Measurements from ENCODE around the gene RC3H2. TPM values are rescaled to one million over a fixed set of nuclear protein-coding genes. Genes with fewer than 3 reads are reported as not detected.

Gene RC3H2
- total RNA-seq, 1 donor from 2014 or later = 54.1 TPM

- Mint-ChIP-seq H3K4me3 (no peak overlapping the region), H3K9me3 (no peaks in the 10 kb centered on the region)
- DNase-seq (ENCODE audit: low read depth, low spot score) = no peak
These were observed 25.5 kb upstream of the RC3H2 start for GRCh38 chr9:122930541-122931225.

DNA sequence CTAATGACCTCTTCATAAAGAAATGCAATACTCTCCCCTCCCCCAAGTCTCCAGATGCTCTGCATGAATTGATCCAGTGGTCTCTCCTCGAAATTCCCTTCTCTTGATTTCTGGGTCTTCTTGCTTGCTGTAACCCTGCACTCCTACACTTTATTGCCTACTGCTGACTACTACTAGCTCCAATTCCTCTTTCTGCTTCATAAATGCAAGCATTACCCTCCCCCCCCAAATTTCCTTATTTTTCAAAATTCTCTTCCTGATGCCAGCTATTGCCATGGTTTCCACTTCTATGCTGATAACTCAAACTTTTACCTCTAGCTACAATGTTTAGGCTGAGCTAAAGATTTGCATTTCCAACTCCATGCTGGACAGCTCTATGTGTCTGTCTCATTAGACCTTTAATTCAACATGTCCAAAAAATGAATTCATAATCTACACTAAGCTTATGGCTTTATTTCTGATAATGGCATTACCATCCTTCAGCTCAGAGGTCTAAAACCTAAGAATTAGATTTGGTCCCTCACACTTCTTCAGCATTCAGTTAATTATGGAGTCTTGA is 24.7 kb upstream of the RC3H2 start:
- H3K27ac Mint-ChIP-seq (ENCODE audit: unreplicated experiment) = no peak overlapping the region
- no peak for TF ChIP-seq CTCF (conservative IDR thresholded peaks at IDR 0.05)
- no peak for DNase-seq (ENCODE audit: low read depth, low spot score)
- peaks cover 1% of the 10 kb centered on the region for H3K36me3 Mint-ChIP-seq (ENCODE audit: low read depth)
- H3K9me3 Mint-ChIP-seq = no peaks in the 10 kb centered on the region
- H3K27me3 Mint-ChIP-seq (ENCODE audit: low read depth) = no peaks in the 10 kb centered on the region
- H3K4me3 Mint-ChIP-seq = no peak overlapping the region
- H3K4me1 Mint-ChIP-seq = peaks cover 18% of the 10 kb centered on the region

More at GRCh38 chr9:122930541-122931225, 25.5 kb upstream of the RC3H2 start:
- Mint-ChIP-seq H3K4me1 (peaks cover 21% of the 10 kb centered on the region), H3K36me3 (ENCODE audit: low read depth) (peaks cover 3% of the 10 kb centered on the region), H3K27ac (ENCODE audit: unreplicated experiment) (no peak overlapping the region), H3K27me3 (ENCODE audit: low read depth) (no peaks in the 10 kb centered on the region)
- peak; percentile 27 for TF ChIP-seq CTCF (conservative IDR thresholded peaks at IDR 0.05)

- Mint-ChIP-seq H3K4me3 (no peak overlapping the region), H3K4me1 (peaks cover 8% of the 10 kb centered on the region), H3K36me3 (ENCODE audit: low read depth) (no peaks in the 10 kb centered on the region), H3K27ac (ENCODE audit: unreplicated experiment) (no peak overlapping the region), H3K27me3 (ENCODE audit: low read depth) (no peaks in the 10 kb centered on the region), H3K9me3 (no peaks in the 10 kb centered on the region)
- no peak for TF ChIP-seq CTCF (conservative IDR thresholded peaks at IDR 0.05)
- DNase-seq (ENCODE audit: low read depth, low spot score) = no peak
These were observed 18.8 kb upstream of the RC3H2 start for GRCh38 chr9:122923947-122924346.

DNA sequence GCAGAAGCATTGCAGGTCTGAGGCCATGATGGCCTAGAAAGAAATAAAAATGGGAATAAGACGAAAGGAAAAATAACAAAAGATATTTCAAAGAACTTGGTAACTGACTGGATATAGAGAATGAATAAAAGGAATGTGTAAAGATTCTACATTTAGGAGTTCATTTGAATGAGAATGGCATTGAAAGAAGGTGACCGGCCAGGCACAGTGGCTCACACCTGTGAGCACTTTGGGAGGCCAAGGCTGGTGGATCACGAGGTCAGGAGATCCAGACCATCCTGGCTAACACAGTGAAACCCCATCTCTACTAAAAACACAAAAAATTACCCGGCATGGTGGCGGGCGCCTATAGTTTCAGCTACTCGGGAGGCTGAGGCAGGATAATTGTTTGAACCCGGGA is 17.6 kb upstream of the RC3H2 start:
- H3K27ac Mint-ChIP-seq (ENCODE audit: unreplicated experiment) = peak overlapping the region; percentile 81
- no peaks in the 10 kb centered on the region for H3K9me3 Mint-ChIP-seq

GRCh38 chr9:122918310-122918709 is 13.2 kb upstream of the RC3H2 start:
- Mint-ChIP-seq H3K27ac (ENCODE audit: unreplicated experiment) (no peak overlapping the region), H3K4me3 (no peak overlapping the region), H3K27me3 (ENCODE audit: low read depth) (no peaks in the 10 kb centered on the region), H3K4me1 (peaks cover 12% of the 10 kb centered on the region), H3K36me3 (ENCODE audit: low read depth) (peaks cover under 1% of the 10 kb centered on the region), H3K9me3 (no peaks in the 10 kb centered on the region)
- no peak for DNase-seq (ENCODE audit: low read depth, low spot score)
- no peak for TF ChIP-seq CTCF (conservative IDR thresholded peaks at IDR 0.05)

More for the DNA sequence above, 17.6 kb upstream of the RC3H2 start:
- Mint-ChIP-seq H3K27me3 (ENCODE audit: low read depth) (no peaks in the 10 kb centered on the region), H3K36me3 (ENCODE audit: low read depth) (no peaks in the 10 kb centered on the region), H3K4me1 (peaks cover 8% of the 10 kb centered on the region), H3K4me3 (no peak overlapping the region)
- TF ChIP-seq CTCF (conservative IDR thresholded peaks at IDR 0.05) = no peak
- DNase-seq (ENCODE audit: low read depth, low spot score) = no peak
